NCI-H1092 treated with DMSO at 0.1 percent for 48 hours (cell line): Measurements from ENCODE around the gene PHF1.
"Not testable (repeated sequence)": the region's sequence is repeated elsewhere in the genome, so short reads cannot be mapped to it uniquely, and the experiment has no call there.

ENCODE experiments used
- DNase-seq: peaks from one replicate; lab custom pipeline; 2025; lab: John Stamatoyannopoulos, UW

Gene PHF1

DNA sequence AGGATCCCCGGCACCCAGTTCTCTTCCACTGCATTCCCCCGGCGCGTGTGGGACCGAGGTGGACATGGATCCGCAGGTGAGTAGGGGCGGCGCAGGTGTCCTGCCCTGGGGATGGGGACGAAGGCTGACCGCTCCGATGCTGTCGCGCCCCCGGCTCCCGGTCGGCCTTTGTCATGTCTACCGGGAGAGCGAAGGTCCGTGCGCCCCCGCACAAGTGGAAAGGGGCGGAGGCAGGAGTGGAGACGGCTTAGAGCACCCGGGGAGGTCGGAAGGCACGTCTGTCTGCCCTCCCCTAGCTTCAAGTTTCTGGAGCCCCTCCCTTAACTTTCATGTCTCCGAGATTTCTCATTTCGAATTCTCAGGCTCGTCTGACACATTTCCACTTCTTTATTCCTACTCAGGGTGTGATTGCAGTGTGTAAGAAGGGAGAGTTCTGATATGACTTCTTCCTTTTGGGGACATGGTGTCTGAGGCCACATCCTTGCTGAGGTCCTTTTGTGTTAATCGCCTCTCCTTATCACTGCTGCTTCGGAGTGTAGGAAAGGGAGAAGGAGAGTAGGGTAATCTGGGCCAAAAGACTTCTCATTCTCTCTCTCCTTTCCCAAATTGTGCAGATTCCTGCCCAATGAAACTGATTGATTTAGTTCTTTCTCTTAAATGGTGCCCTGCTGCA lies 18.8 kb upstream of the PHF1 start:
- DNase-seq: no peak

DNA sequence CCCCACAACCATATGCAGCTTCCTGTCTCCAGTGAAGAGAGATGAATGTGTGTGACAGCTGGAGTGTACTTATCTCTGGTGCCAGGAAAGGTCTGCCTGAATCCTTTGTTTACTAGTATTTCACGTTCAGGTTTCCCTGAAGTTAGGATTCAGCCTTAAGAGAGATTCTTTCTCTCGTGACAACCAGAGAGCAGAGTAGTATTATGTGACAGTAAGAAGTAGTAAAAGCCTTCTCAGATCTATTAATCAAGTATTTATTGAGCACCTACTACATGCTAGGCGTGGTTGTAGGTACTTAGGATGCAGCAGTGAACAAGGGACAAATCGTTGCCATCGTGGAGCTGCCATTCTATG lies 18.2 kb upstream of the PHF1 start:
- no peak for DNase-seq

DNA sequence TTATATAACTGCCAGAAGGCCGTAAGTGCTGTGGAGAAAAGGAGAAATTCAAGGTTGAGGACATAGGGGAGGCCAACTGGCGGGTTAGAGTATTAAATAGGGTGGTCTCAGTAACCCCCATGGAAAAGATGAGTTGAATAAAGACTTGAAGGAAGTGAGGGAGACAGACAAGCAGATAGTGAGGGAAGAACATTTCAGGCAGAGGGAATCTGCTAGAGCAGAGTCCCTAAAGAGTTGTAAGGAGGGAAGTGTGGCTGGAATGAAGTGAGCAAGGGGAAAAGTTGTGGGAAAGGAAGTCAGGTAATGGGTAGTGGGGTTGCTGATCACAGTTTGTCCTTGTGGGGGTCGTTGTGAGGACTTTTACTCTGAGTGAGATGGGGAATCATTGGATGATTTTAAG lies 17.8 kb upstream of the PHF1 start:
- DNase-seq: no peak

DNA sequence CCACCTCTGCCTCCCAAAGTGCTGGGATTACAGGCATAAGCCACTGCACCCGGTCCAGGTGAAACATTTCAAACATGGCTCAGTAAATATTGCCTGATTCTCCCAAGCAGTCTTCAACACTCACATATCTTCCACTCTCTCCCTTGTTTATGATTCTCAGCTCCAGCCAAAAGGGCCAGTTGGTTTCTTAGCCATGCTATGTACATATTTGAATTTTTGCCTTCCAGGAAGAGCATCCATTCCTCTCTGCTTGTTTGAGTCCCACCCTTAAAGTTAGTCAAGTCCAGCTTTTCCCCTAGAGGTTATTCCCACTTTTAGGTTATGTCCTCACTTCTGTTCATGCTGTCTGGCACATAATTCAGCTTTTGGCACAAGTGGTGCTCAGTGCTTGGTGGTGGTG lies 13.3 kb upstream of the PHF1 start:
- DNase-seq: no peak

DNA sequence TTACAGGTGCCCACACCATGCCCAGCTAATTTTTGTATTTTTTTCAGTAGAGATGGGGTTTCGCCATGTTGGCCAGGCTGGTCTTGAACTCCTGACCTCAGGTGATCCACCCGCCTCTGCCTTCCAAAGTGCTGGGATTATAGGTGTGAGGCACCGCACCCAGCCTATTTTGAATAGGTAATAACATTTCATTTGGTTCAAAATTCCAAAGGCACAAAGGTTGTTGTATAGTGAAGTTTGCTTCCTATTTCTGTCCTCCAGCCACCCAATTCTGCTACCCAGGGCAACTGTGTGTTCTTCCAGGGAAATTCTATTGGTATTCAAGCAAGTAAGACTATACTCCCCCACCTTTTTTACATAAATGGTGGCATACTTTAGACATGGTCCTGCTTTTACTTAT lies 12.2 kb upstream of the PHF1 start:
- DNase-seq: not testable (repeated sequence)

DNA sequence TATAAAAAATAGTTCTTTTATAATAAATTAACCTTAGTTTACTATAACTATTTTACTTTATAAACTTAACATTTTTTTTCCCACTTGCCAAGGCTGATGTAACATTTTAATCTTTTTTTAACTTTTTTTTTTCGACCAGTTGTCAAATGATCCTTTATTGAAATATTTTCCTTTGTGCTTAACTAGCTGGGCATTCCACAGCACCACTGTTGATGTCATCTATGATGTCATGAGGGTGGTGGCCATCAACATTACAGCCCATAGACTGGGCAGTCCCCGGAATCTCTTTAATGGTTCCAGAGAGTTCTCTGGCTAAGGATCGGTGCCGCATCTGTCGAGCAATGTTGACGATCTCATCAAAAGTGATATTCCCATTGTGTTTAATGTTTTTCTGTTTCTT lies 10.9 kb upstream of the PHF1 start:
- DNase-seq: not testable (repeated sequence)

DNA sequence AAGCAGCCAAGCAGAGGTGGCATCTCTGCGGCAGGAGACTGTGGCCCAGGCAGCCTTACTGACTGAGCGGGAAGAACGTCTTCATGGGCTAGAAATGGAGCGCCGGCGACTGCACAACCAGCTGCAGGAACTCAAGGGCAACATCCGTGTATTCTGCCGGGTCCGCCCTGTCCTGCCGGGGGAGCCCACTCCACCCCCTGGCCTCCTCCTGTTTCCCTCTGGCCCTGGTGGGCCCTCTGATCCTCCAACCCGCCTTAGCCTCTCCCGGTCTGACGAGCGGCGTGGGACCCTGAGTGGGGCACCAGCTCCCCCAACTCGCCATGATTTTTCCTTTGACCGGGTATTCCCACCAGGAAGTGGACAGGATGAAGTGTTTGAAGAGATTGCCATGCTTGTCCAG lies 5.9 kb upstream of the PHF1 start:
- no peak for DNase-seq

DNA sequence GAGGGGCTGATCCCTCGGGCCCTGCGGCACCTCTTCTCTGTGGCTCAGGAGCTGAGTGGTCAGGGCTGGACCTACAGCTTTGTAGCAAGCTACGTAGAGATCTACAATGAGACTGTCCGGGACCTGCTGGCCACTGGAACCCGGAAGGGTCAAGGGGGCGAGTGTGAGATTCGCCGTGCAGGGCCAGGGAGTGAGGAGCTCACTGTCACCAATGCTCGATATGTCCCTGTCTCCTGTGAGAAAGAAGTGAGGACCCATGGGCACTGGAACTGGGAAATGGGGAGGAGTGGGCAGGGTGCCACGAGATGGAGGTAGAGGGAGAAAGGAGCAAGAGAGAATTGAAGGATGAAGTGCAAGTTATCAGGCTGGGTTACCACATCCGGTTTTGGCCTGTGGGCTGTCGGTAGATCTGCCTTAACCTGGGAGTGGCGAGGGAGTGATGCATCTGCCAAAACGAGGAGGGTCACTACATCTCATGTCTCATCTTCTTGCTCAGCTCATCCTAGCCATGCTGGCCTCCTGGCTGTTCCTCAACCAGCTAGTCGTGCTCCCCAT lies 5.4 kb upstream of the PHF1 start:
- DNase-seq: no peak

DNA sequence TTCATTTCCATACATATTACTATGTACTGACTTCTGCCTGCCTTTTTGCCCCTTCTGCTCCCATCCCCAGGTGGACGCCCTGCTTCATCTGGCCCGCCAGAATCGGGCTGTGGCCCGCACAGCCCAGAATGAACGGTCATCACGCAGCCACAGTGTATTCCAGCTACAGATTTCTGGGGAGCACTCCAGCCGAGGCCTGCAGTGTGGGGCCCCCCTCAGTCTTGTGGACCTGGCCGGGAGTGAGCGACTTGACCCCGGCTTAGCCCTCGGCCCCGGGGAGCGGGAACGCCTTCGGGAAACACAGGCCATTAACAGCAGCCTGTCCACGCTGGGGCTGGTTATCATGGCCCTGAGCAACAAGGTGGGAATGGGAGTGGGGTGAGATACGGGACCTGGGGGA lies 4.7 kb upstream of the PHF1 start:
- DNase-seq: no peak

DNA sequence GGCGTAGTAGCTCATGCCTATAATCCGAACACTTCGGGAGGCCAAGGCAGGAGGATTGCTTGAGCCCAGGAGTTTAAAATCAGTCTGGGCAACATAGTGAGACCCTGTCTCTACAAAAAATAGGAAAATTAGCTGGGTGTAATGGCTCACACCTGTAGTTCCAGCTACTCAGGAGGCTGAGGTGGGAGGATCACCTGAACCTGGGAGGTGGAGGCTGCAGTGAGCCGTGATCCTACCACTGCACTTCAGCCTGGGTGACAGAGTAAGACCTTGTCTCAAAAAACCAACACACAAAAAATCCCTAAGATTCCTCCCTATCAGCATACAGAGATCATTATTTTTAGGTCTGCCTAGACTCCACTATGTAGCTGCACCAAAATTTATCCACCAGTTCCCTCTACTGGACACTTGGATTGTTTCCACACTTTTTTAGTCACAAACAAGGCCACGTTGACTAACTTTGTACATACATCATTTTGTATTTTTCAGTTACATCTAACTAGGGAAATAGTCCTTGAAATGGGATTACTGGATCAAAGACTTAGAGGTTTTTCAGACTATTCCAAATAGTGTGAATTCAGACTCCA lies 3.6 kb upstream of the PHF1 start:
- no peak for DNase-seq

DNA sequence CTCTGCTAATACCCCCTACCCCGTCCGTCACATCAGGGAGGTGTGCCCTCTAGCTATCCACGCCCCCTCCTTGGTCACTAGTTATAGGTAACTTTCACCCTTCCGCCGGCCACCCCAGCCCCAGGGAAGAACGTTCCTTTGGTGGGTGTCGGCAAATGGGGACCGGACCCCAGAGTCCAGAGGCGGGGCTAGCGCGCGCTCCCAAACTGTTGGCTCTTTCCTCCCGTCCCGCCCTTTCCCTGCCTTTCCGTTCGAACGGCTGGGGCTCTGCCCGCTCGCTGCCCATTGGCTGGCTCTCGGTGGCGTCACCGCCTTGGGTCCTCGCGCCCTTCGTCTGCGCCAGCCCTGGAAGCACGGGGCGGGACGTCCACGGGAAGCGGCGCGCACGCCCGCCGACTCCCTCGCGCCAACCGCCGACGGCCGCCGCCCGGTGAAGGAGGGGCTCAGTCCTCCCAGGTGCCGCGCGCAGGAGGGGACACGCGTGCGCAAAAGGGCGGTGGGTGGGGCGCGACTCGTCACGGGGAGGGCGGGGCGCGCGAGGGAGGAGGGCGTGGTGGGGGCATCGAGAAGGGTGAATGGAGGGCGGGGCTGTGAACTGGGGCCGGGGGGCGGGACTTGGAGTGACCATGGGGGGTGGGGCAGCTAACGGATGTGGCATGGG lies 634 bp upstream of the PHF1 start:
- DNase-seq: peak; percentile 92

DNA sequence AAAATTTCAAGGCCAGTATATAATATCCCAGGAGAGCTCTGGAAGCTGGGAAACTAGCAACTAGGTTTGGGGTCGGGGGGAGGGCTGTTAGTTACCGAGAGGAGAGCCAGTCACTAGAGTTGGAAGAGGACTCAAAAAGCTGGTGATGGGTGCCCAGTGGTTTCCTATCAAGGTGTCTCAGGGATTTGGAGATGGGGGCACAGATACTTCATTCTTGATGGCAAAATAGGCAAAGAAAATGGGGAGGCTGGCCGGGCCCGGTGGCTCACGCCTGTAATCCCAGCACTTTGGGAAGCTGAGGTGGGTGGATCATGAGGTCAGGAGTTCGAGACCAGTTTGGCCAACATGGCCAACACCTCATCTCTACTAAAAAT lies 805 bp downstream of the PHF1 start:
- DNase-seq: no peak

DNA sequence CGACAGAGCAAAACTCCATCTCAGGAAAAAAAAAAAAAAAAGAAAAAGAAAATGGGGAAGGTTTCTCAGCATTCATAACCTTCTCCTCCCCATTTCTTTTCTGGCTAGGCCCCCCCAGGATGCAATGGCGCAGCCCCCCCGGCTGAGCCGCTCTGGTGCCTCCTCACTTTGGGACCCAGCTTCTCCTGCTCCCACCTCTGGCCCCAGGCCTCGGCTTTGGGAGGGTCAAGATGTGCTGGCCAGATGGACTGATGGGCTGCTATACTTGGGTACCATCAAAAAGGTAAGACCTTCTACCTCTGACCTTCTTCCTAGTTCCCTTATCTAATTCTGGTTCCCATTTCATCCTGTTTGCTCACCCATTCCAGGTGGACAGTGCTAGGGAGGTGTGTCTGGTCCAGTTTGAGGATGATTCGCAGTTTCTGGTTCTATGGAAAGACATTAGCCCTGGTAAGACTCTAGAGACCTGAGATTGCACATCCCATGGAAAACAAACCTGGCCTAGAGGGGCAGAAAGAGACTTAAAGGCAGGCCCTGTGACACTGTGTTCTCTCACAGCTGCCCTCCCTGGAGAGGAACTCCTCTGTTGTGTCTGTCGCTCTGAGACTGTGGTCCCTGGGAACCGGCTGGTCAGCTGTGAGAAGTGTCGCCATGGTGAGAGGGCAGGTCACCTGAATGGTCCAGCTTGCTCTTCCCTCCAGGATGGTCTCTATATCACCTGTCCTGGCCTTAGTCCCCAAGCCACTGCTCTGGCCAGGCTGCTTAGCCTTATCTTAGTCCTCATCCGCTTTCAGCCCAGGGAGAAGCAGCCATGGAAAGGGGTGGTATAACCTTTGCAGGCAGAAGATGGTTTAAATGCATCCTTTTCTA lies 1.6 kb downstream of the PHF1 start:
- no peak for DNase-seq

DNA sequence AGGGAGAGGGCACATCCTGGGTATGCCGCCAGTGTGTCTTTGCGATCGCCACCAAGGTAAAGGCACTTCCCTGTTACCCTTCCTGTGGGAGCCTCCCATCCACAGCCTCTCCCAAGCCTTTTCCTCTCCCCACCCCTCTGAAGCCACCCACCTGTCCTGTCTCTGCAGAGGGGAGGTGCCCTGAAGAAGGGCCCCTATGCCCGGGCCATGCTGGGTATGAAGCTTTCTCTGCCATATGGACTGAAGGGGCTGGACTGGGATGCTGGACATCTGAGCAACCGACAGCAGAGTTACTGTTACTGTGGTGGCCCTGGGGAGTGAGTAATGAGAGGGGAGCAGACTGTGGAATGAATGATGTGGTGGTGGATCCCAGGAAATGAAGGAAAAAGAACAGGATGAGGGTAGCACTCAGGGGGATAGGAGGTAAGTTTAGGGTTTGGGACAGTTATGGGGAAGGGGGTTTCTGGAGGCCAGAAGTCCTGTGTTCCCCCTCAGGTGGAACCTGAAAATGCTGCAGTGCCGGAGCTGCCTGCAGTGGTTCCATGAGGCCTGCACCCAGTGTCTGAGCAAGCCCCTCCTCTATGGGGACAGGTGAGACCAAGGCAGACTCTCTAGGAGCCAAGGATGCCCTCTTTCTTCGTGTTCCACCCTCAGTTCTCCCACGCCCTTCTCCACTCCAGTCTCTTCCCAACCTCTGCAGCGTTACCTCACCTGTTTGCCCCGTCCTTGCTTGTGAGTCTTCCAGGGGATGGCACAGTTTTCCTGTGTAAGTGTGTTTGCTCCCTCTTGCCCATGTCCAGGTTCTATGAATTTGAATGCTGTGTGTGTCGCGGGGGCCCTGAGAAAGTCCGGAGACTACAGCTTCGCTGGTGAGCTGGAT lies 2.7 kb downstream of the PHF1 start:
- no peak for DNase-seq

DNA sequence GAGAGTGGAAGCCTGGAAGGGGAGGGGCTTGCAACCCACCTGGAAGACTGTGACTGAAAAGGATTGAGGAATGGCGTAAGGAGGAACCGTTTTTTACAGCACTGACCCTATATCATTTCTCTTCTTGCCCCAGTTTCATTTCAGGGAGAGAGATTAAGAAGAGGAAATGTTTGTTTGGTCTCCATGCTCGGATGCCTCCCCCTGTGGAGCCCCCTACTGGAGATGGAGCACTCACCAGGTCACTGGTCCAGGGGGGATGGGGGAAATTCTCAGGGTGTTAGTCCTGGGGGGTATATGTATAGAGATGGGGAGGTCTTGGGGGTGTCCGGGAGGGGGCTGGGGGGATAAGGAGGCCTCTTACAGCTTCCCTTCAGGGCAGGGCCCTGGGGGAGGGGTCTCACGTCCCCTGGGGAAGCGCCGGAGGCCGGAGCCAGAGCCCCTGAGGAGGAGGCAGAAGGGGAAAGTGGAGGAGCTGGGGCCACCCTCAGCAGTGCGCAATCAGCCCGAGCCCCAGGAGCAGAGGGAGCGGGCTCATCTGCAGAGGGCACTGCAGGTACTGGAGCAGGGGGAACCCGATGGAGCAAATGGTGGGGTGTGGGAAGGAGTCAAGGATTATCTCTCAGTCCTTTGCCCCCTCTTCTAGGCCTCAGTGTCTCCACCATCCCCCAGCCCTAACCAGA lies 3.9 kb downstream of the PHF1 start:
- no peak for DNase-seq

DNA sequence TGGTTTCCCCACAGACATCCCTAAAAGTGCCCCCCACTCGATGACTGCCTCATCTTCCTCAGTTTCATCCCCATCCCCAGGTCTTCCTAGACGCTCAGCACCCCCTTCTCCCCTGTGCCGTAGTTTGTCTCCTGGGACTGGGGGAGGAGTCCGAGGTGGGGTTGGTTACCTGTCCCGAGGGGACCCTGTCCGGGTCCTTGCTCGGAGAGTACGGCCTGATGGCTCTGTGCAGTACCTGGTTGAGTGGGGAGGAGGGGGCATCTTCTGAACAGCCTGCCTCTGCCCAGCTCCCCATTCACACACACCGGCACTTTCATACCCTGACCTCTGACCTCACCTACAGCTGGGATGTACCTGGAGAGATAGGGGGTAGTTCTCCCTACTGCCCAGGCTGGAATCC lies 5.0 kb downstream of the PHF1 start:
- no peak for DNase-seq

DNA sequence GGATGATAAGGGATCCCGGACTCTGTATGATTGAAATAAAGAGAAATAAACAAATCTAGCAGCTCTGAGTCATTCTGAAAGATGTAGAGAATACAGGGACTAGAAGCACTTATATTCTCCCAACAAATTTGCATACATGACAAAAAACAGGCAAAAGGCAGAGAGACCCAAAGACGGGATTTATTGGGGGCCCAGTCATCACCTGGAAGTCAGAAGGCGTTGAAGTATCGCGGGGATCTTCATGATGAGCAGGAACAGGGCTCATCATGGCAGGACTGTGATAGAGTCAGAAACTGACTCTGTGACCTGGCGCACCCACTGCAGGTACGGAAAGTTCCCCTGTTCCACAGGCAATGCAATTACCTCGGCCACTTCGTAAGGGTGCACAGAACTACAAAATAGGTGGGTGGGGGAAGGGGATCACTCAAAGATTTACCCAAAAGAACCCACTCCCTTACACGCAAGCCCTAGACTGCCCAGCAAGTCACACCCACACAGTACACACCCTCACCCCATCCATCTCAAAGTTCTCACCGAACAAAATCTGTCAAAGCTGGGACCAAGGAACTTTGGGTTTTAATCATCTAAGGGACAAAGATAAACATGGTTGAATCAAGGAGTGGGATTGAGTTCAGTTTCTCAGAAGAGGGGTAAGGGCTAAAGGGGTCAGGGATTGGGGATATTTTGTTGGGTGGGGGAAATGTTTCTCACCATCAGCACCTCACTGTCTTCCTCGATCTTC lies 5.7 kb downstream of the PHF1 start:
- no peak for DNase-seq

DNA sequence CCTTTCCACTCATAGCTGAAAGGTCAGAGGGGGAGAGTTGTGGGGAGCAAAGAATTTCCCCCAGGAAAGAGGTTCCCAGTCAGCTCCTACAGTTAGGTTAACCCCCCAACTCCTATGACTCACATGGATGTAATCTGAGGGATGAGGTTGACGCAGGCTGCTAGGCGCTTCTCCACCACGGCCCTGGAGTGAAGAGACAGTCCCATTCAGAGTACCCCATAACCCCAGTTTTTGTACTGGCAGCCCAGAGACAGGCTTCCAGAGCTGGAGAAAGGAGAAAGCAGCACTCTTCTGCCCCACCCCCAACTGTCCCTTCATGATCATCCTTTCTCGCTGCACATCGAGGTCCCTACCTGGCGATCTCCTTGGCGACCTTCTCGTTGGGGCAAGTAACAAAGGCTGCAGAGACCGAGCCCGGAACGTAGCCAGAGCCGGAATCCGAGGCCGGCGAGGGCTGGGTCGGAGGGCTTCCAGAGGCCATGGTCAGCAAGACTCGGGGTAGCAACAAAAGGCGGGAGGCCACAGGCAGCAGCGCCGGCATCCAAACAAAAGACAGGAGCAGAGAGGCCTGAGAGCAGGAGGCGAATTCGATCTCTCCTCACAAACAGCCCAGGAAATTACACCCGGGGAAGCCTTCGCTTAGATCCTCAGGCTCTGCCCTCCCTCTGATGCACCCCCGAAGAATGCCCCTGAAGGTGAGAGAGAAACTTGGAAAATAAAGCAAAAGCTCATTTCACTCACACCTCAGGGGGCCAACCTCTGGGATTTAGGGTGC lies 6.5 kb downstream of the PHF1 start:
- peak; percentile 43 for DNase-seq

DNA sequence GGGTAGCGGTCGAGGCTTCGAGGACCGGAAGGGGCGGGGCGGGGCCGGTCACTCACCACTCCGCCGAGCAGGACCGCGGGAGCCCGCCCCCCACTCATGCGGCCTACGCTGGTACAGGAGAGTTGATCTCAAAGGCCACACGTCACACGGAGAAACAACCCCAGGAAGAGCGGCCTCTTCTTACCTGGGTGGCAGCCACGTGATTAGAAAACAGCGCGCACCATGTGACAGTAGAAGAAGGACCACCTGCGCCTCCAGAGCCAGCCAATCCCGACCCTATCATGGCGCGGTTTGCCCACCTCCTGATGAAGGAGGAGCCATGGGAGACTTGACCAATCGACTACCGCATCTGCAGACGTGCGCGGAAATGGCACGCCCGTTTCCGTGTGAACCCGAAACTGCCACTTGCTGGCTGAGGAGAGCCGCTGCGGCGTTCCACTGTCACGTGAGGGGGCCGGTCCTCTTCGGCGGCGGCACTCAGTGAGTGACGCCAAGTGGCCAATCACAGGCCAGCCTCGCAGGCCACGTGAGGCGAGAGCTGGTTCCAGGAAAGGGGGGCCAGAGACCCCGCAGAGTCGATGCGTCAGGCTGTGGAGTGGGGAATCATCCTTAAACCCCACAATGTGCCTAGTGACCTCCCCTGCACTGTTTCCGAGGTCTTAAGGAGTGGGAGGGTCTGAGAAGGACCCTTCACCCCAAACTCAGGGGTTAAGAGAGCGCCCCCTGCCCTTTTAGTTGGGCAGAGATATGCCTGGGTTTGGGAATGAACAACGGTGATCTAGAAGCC lies 7.3 kb downstream of the PHF1 start, which contains the start of gene CUTA:
TSS of gene CUTA (minus strand) at position 205 of the 787 bp plus-strand sequence. CDS start at position 98, 107 bp downstream.
- peak; percentile 96 for DNase-seq
